ENCODE measurements around the gene SEPTIN10.
A peak's percentile ranks its signal among the peaks of the same experiment; 100 is the strongest.
"Not testable (repeated sequence)": the region's sequence is repeated elsewhere in the genome, so short reads cannot be mapped to it uniquely, and the experiment has no call there.

SEPTIN10 gene

GRCh38 chr2:109649736-109650695, 36.2 kb upstream of the SEPTIN10 start:
- no peak for DNase-seq (ENCODE audit: low read depth)
- TF ChIP-seq CTCF (conservative IDR thresholded peaks at IDR 0.05; ENCODE audit: low read depth, low read length): no peak
- H3K4me3 ChIP-seq (ENCODE audit: low read depth, low read length): no peak overlapping the region

GRCh38 chr2:109648041-109648527, 34.3 kb upstream of the SEPTIN10 start:
- peak; percentile 35 for DNase-seq (ENCODE audit: low read depth)
- no peak overlapping the region for H3K4me3 ChIP-seq (ENCODE audit: low read depth, low read length)
- TF ChIP-seq CTCF (conservative IDR thresholded peaks at IDR 0.05; ENCODE audit: low read depth, low read length): no peak

- peak; percentile 38 for DNase-seq (ENCODE audit: low read depth)
- TF ChIP-seq CTCF (conservative IDR thresholded peaks at IDR 0.05; ENCODE audit: low read depth, low read length): no peak
- no peak overlapping the region for H3K4me3 ChIP-seq (ENCODE audit: low read depth, low read length)
Observed at GRCh38 chr2:109647636-109648035, 33.9 kb upstream of the SEPTIN10 start.

- H3K4me3 ChIP-seq (ENCODE audit: low read depth, low read length): no peak overlapping the region
- no peak for DNase-seq (ENCODE audit: low read depth)
- TF ChIP-seq CTCF (conservative IDR thresholded peaks at IDR 0.05; ENCODE audit: low read depth, low read length): no peak
Observed at GRCh38 chr2:109646961-109647360, 33.2 kb upstream of the SEPTIN10 start.

- no peak overlapping the region for H3K4me3 ChIP-seq (ENCODE audit: low read depth, low read length)
- no peak for TF ChIP-seq CTCF (conservative IDR thresholded peaks at IDR 0.05; ENCODE audit: low read depth, low read length)
- DNase-seq (ENCODE audit: low read depth): no peak
Observed at GRCh38 chr2:109645412-109646184, 31.8 kb upstream of the SEPTIN10 start.

- peak; percentile 15 for DNase-seq (ENCODE audit: low read depth)
- TF ChIP-seq CTCF (conservative IDR thresholded peaks at IDR 0.05; ENCODE audit: low read depth, low read length): no peak
- no peak overlapping the region for H3K4me3 ChIP-seq (ENCODE audit: low read depth, low read length)
Observed at GRCh38 chr2:109644571-109645275, 31.0 kb upstream of the SEPTIN10 start.

GRCh38 chr2:109640000-109640399, 26.2 kb upstream of the SEPTIN10 start:
- DNase-seq (ENCODE audit: low read depth); H3K4me3 ChIP-seq (ENCODE audit: low read depth, low read length): not testable (repeated sequence)
